Measurements from ENCODE around the gene ARHGAP20.

The ARHGAP20 gene

DNA sequence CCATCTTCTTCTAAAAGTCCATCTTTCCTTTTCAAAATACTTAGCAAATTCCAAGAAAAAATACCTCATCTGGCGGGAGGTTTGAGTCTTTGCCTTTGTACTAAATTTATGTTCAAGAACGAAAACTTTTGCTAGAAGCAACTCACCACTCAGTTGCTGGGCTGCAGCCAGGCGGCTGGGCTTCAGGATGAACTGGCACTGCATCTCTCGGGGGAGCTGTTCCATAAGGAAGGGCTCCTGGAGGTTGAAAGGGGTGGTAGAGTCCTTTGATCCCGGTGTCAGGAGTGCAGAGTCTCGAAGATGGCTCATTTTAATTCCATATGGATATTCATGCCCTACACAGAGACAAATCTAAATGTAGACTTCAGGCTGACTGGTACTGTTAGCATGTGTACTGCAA, 105.8 kb downstream of the ARHGAP20 start:
- Histone ChIP-seq H3K4me1 (ENCODE audit: control insufficient read depth, insufficient read depth, low read length, unreplicated experiment) (no peaks in the 10 kb centered on the region), H3K27ac (ENCODE audit: low read depth, low read length) (no peak overlapping the region), H3K36me3 (ENCODE audit: insufficient read depth, low read length) (no peaks in the 10 kb centered on the region), H3K79me2 (ENCODE audit: control insufficient read depth, insufficient read depth, low read length, unreplicated experiment) (no peaks in the 10 kb centered on the region), H3K27me3 (ENCODE audit: insufficient read depth, low read length) (no peaks in the 10 kb centered on the region), H2AFZ (ENCODE audit: low read length, unreplicated experiment) (no peak overlapping the region), H3K4me3 (ENCODE audit: low read depth, low read length) (no peak overlapping the region)

GRCh38 chr11:110601936-110602335, 110.3 kb downstream of the ARHGAP20 start:
- Histone ChIP-seq H3K36me3 (ENCODE audit: insufficient read depth, low read length) (no peaks in the 10 kb centered on the region), H3K4me1 (ENCODE audit: control insufficient read depth, insufficient read depth, low read length, unreplicated experiment) (no peaks in the 10 kb centered on the region), H3K4me3 (ENCODE audit: low read depth, low read length) (no peak overlapping the region), H3K27ac (ENCODE audit: low read depth, low read length) (no peak overlapping the region), H3K27me3 (ENCODE audit: insufficient read depth, low read length) (no peaks in the 10 kb centered on the region), H2AFZ (ENCODE audit: low read length, unreplicated experiment) (no peak overlapping the region), H3K79me2 (ENCODE audit: control insufficient read depth, insufficient read depth, low read length, unreplicated experiment) (no peaks in the 10 kb centered on the region)

- Histone ChIP-seq H3K27ac (ENCODE audit: low read depth, low read length) (no peak overlapping the region), H3K27me3 (ENCODE audit: insufficient read depth, low read length) (no peaks in the 10 kb centered on the region), H3K4me3 (ENCODE audit: low read depth, low read length) (no peak overlapping the region), H3K4me1 (ENCODE audit: control insufficient read depth, insufficient read depth, low read length, unreplicated experiment) (no peaks in the 10 kb centered on the region), H2AFZ (ENCODE audit: low read length, unreplicated experiment) (no peak overlapping the region), H3K79me2 (ENCODE audit: control insufficient read depth, insufficient read depth, low read length, unreplicated experiment) (no peaks in the 10 kb centered on the region), H3K36me3 (ENCODE audit: insufficient read depth, low read length) (no peaks in the 10 kb centered on the region)
These were observed 111.9 kb downstream of the ARHGAP20 start for GRCh38 chr11:110600322-110600721.

- H2AFZ ChIP-seq (ENCODE audit: low read length, unreplicated experiment): no peak overlapping the region
- H3K4me3 ChIP-seq (ENCODE audit: low read depth, low read length): no peak overlapping the region
- H3K36me3 ChIP-seq (ENCODE audit: insufficient read depth, low read length): no peaks in the 10 kb centered on the region
- no peak overlapping the region for H3K27ac ChIP-seq (ENCODE audit: low read depth, low read length)
- no peaks in the 10 kb centered on the region for H3K79me2 ChIP-seq (ENCODE audit: control insufficient read depth, insufficient read depth, low read length, unreplicated experiment)
- no peaks in the 10 kb centered on the region for H3K4me1 ChIP-seq (ENCODE audit: control insufficient read depth, insufficient read depth, low read length, unreplicated experiment)
- H3K27me3 ChIP-seq (ENCODE audit: insufficient read depth, low read length): no peaks in the 10 kb centered on the region
These were observed 113.0 kb downstream of the ARHGAP20 start for GRCh38 chr11:110599207-110599606.

- no peaks in the 10 kb centered on the region for H3K27me3 ChIP-seq (ENCODE audit: insufficient read depth, low read length)
- no peaks in the 10 kb centered on the region for H3K4me1 ChIP-seq (ENCODE audit: control insufficient read depth, insufficient read depth, low read length, unreplicated experiment)
- H2AFZ ChIP-seq (ENCODE audit: low read length, unreplicated experiment): no peak overlapping the region
- H3K36me3 ChIP-seq (ENCODE audit: insufficient read depth, low read length): no peaks in the 10 kb centered on the region
- no peak overlapping the region for H3K4me3 ChIP-seq (ENCODE audit: low read depth, low read length)
- no peaks in the 10 kb centered on the region for H3K79me2 ChIP-seq (ENCODE audit: control insufficient read depth, insufficient read depth, low read length, unreplicated experiment)
- H3K27ac ChIP-seq (ENCODE audit: low read depth, low read length): no peak overlapping the region
These were observed 113.5 kb downstream of the ARHGAP20 start for GRCh38 chr11:110598725-110599124.

GRCh38 chr11:110587972-110588371, 124.3 kb downstream of the ARHGAP20 start:
- H3K27ac ChIP-seq (ENCODE audit: low read depth, low read length): no peak overlapping the region
- H3K4me1 ChIP-seq (ENCODE audit: control insufficient read depth, insufficient read depth, low read length, unreplicated experiment): no peaks in the 10 kb centered on the region
- H3K27me3 ChIP-seq (ENCODE audit: insufficient read depth, low read length): no peaks in the 10 kb centered on the region
- no peaks in the 10 kb centered on the region for H3K36me3 ChIP-seq (ENCODE audit: insufficient read depth, low read length)
- H2AFZ ChIP-seq (ENCODE audit: low read length, unreplicated experiment): no peak overlapping the region
- H3K4me3 ChIP-seq (ENCODE audit: low read depth, low read length): no peak overlapping the region
- H3K79me2 ChIP-seq (ENCODE audit: control insufficient read depth, insufficient read depth, low read length, unreplicated experiment): no peaks in the 10 kb centered on the region

GRCh38 chr11:110587129-110587528, 125.1 kb downstream of the ARHGAP20 start:
- no peak overlapping the region for H3K27ac ChIP-seq (ENCODE audit: low read depth, low read length)
- H3K4me3 ChIP-seq (ENCODE audit: low read depth, low read length): no peak overlapping the region
- H3K79me2 ChIP-seq (ENCODE audit: control insufficient read depth, insufficient read depth, low read length, unreplicated experiment): no peaks in the 10 kb centered on the region
- H3K4me1 ChIP-seq (ENCODE audit: control insufficient read depth, insufficient read depth, low read length, unreplicated experiment): no peaks in the 10 kb centered on the region
- H3K36me3 ChIP-seq (ENCODE audit: insufficient read depth, low read length): no peaks in the 10 kb centered on the region
- H2AFZ ChIP-seq (ENCODE audit: low read length, unreplicated experiment): no peak overlapping the region
- H3K27me3 ChIP-seq (ENCODE audit: insufficient read depth, low read length): no peaks in the 10 kb centered on the region

DNA sequence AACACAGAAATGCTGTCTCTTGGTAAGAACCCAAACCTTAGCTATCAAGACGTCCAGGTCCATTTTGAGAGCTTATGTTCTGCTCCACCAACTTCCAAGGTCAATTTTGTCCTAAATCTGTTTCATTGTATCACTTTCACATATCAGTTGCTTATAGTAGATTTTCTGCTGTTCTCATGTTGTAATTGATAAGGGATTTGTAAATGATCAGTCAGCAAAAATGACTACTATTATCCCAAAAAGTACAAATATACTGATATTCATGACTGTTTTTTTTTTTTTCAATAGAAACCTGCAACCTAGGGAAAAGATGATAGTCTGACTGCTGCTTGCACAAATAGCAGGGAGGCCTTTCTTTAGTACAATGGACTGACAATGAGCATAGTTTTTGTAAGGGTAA, 128.1 kb downstream of the ARHGAP20 start:
- Histone ChIP-seq H3K4me1 (ENCODE audit: control insufficient read depth, insufficient read depth, low read length, unreplicated experiment) (no peaks in the 10 kb centered on the region), H3K27ac (ENCODE audit: low read depth, low read length) (no peak overlapping the region), H3K79me2 (ENCODE audit: control insufficient read depth, insufficient read depth, low read length, unreplicated experiment) (no peaks in the 10 kb centered on the region), H3K4me3 (ENCODE audit: low read depth, low read length) (no peak overlapping the region), H2AFZ (ENCODE audit: low read length, unreplicated experiment) (no peak overlapping the region), H3K27me3 (ENCODE audit: insufficient read depth, low read length) (no peaks in the 10 kb centered on the region), H3K36me3 (ENCODE audit: insufficient read depth, low read length) (no peaks in the 10 kb centered on the region)

GRCh38 chr11:110582728-110583432, 129.4 kb downstream of the ARHGAP20 start:
- H3K79me2 ChIP-seq (ENCODE audit: control insufficient read depth, insufficient read depth, low read length, unreplicated experiment): no peaks in the 10 kb centered on the region
- H3K36me3 ChIP-seq (ENCODE audit: insufficient read depth, low read length): no peaks in the 10 kb centered on the region
- H3K27ac ChIP-seq (ENCODE audit: low read depth, low read length): no peak overlapping the region
- no peak overlapping the region for H2AFZ ChIP-seq (ENCODE audit: low read length, unreplicated experiment)
- H3K4me3 ChIP-seq (ENCODE audit: low read depth, low read length): no peak overlapping the region
- H3K27me3 ChIP-seq (ENCODE audit: insufficient read depth, low read length): no peaks in the 10 kb centered on the region
- no peaks in the 10 kb centered on the region for H3K4me1 ChIP-seq (ENCODE audit: control insufficient read depth, insufficient read depth, low read length, unreplicated experiment)

- no peak overlapping the region for H2AFZ ChIP-seq (ENCODE audit: low read length, unreplicated experiment)
- no peak overlapping the region for H3K27ac ChIP-seq (ENCODE audit: low read depth, low read length)
- no peaks in the 10 kb centered on the region for H3K36me3 ChIP-seq (ENCODE audit: insufficient read depth, low read length)
- no peaks in the 10 kb centered on the region for H3K27me3 ChIP-seq (ENCODE audit: insufficient read depth, low read length)
- no peaks in the 10 kb centered on the region for H3K4me1 ChIP-seq (ENCODE audit: control insufficient read depth, insufficient read depth, low read length, unreplicated experiment)
- H3K79me2 ChIP-seq (ENCODE audit: control insufficient read depth, insufficient read depth, low read length, unreplicated experiment): no peaks in the 10 kb centered on the region
- no peak overlapping the region for H3K4me3 ChIP-seq (ENCODE audit: low read depth, low read length)
These were observed 131.7 kb downstream of the ARHGAP20 start for GRCh38 chr11:110580571-110580970.

DNA sequence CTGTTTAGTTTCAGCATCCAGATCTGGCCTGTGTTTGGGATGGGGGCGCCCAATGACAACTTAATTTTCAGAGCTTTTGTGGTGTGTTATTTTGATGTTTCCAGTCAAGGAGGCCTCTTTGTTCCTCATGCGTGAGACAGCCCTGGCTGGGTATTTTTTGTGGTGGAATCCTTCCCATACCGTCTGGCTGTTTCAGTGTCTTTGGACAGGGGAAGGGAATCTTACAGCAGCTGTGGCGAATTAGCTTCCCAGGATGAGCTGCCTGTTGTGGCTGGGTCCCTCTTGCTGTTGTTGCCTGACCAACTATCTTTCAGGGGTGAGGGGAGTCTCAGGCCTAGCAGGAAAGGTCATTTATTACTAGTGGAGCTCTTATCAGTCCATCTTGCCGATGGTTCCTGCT, 138.8 kb downstream of the ARHGAP20 start:
- Histone ChIP-seq H3K79me2 (ENCODE audit: control insufficient read depth, insufficient read depth, low read length, unreplicated experiment) (no peaks in the 10 kb centered on the region), H3K36me3 (ENCODE audit: insufficient read depth, low read length) (no peaks in the 10 kb centered on the region), H2AFZ (ENCODE audit: low read length, unreplicated experiment) (no peak overlapping the region), H3K27me3 (ENCODE audit: insufficient read depth, low read length) (no peaks in the 10 kb centered on the region), H3K4me3 (ENCODE audit: low read depth, low read length) (no peak overlapping the region), H3K27ac (ENCODE audit: low read depth, low read length) (no peak overlapping the region), H3K4me1 (ENCODE audit: control insufficient read depth, insufficient read depth, low read length, unreplicated experiment) (no peaks in the 10 kb centered on the region)
